ENCODE data around the gene MRPL11.

Gene MRPL11

GRCh38 chr11:66414120-66414934, 24.3 kb downstream of the MRPL11 start:
- Histone ChIP-seq H3K9ac (ENCODE audit: low read length in 2 of 2) (no peak overlapping the region), H3K27ac (ENCODE audit: low read length) (no peak overlapping the region), H3K4me3 (ENCODE audit: low read length in 2 of 2) (peak overlapping the region in 1 of 2 donors; percentile 76), H3K9me3 (ENCODE audit: control insufficient read depth in 2 of 2, low read length in 2 of 2) (no peaks in the 10 kb centered on the region), H3K36me3 (ENCODE audit: control insufficient read depth in 2 of 2, insufficient read depth in 2 of 2, low read length in 2 of 2) (peaks cover 0 to 5% of the 10 kb centered on the region in 2 donors), H3K4me1 (ENCODE audit: control insufficient read depth, insufficient read depth, low read length) (peaks cover 76% of the 10 kb centered on the region), H3K27me3 (ENCODE audit: control insufficient read depth in 1 of 2, insufficient read depth in 2 of 2, low read length in 2 of 2) (peaks cover 0 to 2% of the 10 kb centered on the region in 2 donors)

GRCh38 chr11:66413167-66413566, 25.5 kb downstream of the MRPL11 start:
- peaks cover 67% of the 10 kb centered on the region for H3K4me1 ChIP-seq (ENCODE audit: control insufficient read depth, insufficient read depth, low read length)
- H3K27me3 ChIP-seq (ENCODE audit: control insufficient read depth in 1 of 2, insufficient read depth in 2 of 2, low read length in 2 of 2) = no peaks in the 10 kb centered on the region
- peak overlapping the region; percentile 25 to 76 for H3K4me3 ChIP-seq (ENCODE audit: low read length in 2 of 2)
- peaks cover 0 to 5% of the 10 kb centered on the region in 2 donors for H3K36me3 ChIP-seq (ENCODE audit: control insufficient read depth in 2 of 2, insufficient read depth in 2 of 2, low read length in 2 of 2)
- H3K27ac ChIP-seq (ENCODE audit: low read length) = no peak overlapping the region
- no peak overlapping the region for H3K9ac ChIP-seq (ENCODE audit: low read length in 2 of 2)
- H3K9me3 ChIP-seq (ENCODE audit: control insufficient read depth in 2 of 2, low read length in 2 of 2) = no peaks in the 10 kb centered on the region

DNA sequence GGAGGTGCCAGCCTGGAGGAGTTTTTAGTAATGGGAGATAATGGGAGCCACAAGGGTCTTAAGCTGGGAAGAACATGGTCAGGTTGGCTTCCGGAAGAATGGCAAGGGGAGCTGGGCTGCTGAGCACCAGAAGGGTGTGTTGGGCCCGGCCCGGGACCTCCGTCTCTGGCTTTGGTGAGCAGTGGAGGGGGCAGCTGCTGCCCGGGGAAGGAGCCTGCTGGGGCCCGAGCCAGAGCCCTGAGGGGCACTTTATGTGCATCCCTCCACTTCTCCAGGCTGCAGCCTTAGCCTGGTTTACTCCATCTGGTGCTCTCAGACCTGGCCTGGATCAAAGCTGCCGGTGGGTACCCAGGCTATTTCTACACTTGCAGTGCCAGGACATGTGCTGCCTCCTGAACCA, 26.5 kb downstream of the MRPL11 start:
- no peaks in the 10 kb centered on the region for H3K27me3 ChIP-seq (ENCODE audit: control insufficient read depth in 1 of 2, insufficient read depth in 2 of 2, low read length in 2 of 2)
- peak overlapping the region; percentile 66 to 76 for H3K4me3 ChIP-seq (ENCODE audit: low read length in 2 of 2)
- H3K4me1 ChIP-seq (ENCODE audit: control insufficient read depth, insufficient read depth, low read length) = peaks cover 58% of the 10 kb centered on the region
- peak overlapping the region; percentile 24 for H3K27ac ChIP-seq (ENCODE audit: low read length)
- H3K9me3 ChIP-seq (ENCODE audit: control insufficient read depth in 2 of 2, low read length in 2 of 2) = no peaks in the 10 kb centered on the region
- peaks cover 0 to 5% of the 10 kb centered on the region in 2 donors for H3K36me3 ChIP-seq (ENCODE audit: control insufficient read depth in 2 of 2, insufficient read depth in 2 of 2, low read length in 2 of 2)
- H3K9ac ChIP-seq (ENCODE audit: low read length in 2 of 2) = peak overlapping the region in 1 of 2 donors; percentile 9

- Histone ChIP-seq H3K9me3 (ENCODE audit: control insufficient read depth in 2 of 2, low read length in 2 of 2) (no peaks in the 10 kb centered on the region), H3K27me3 (ENCODE audit: control insufficient read depth in 1 of 2, insufficient read depth in 2 of 2, low read length in 2 of 2) (no peaks in the 10 kb centered on the region), H3K4me1 (ENCODE audit: control insufficient read depth, insufficient read depth, low read length) (peaks cover 58% of the 10 kb centered on the region), H3K4me3 (ENCODE audit: low read length in 2 of 2) (peak overlapping the region; percentile 66 to 76), H3K36me3 (ENCODE audit: control insufficient read depth in 2 of 2, insufficient read depth in 2 of 2, low read length in 2 of 2) (peaks cover 0 to 5% of the 10 kb centered on the region in 2 donors), H3K9ac (ENCODE audit: low read length in 2 of 2) (peak overlapping the region; percentile 29 to 38), H3K27ac (ENCODE audit: low read length) (peak overlapping the region; percentile 92)
These were observed 27.3 kb downstream of the MRPL11 start for GRCh38 chr11:66411323-66411722.

GRCh38 chr11:66410191-66410590, 28.5 kb downstream of the MRPL11 start:
- H3K27ac ChIP-seq (ENCODE audit: low read length) = peak overlapping the region; percentile 92
- no peaks in the 10 kb centered on the region for H3K9me3 ChIP-seq (ENCODE audit: control insufficient read depth in 2 of 2, low read length in 2 of 2)
- H3K36me3 ChIP-seq (ENCODE audit: control insufficient read depth in 2 of 2, insufficient read depth in 2 of 2, low read length in 2 of 2) = peaks cover 0 to 5% of the 10 kb centered on the region in 2 donors
- H3K4me3 ChIP-seq (ENCODE audit: low read length in 2 of 2) = peak overlapping the region; percentile 66 to 76
- H3K27me3 ChIP-seq (ENCODE audit: control insufficient read depth in 1 of 2, insufficient read depth in 2 of 2, low read length in 2 of 2) = no peaks in the 10 kb centered on the region
- peak overlapping the region; percentile 17 to 29 for H3K9ac ChIP-seq (ENCODE audit: low read length in 2 of 2)
- H3K4me1 ChIP-seq (ENCODE audit: control insufficient read depth, insufficient read depth, low read length) = peaks cover 58% of the 10 kb centered on the region

- H3K9me3 ChIP-seq (ENCODE audit: control insufficient read depth in 2 of 2, low read length in 2 of 2) = no peaks in the 10 kb centered on the region
- H3K4me3 ChIP-seq (ENCODE audit: low read length in 2 of 2) = peak overlapping the region; percentile 66 to 76
- H3K36me3 ChIP-seq (ENCODE audit: control insufficient read depth in 2 of 2, insufficient read depth in 2 of 2, low read length in 2 of 2) = peaks cover 0 to 3% of the 10 kb centered on the region in 2 donors
- peak overlapping the region; percentile 74 to 76 for H3K9ac ChIP-seq (ENCODE audit: low read length in 2 of 2)
- H3K27ac ChIP-seq (ENCODE audit: low read length) = peak overlapping the region; percentile 92
- peaks cover 49% of the 10 kb centered on the region for H3K4me1 ChIP-seq (ENCODE audit: control insufficient read depth, insufficient read depth, low read length)
- no peaks in the 10 kb centered on the region for H3K27me3 ChIP-seq (ENCODE audit: control insufficient read depth in 1 of 2, insufficient read depth in 2 of 2, low read length in 2 of 2)
These were observed 29.4 kb downstream of the MRPL11 start for GRCh38 chr11:66409226-66409625.

DNA sequence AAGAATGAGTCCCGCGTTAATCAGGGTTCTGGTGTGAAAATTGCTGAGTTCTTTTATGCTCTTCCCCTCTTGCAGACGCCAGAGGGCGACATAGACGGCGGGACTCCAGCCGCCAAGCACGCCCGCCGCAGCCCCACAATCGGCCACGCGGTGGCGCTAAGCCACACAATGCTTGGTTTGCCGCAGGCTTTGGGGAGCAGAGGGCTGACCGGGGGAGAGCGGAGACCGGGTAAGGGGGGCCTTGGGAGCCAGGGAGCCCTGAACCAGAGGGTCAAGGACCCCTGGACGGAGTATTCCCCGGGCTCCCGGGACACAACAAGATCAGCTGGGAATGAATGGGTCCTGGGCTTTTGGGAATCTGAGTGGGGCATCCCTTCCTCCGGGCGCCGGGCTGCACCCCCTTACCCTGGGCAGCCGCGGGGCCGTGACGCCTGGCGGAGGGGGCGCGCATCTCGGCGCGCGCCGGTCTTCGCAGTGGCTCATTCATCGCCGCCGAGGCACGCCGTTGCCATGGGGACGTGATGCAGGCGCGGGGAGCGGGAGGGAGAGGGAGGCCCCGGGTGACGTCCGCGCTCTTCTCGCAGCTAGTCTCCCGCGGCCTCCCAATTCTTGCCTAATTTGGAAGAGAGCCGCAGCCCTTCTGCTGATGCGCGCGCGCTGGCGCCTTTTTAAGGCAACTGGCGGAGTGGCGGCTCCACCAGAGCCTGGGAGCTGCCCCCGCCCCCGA, 30.0 kb downstream of the MRPL11 start:
- Histone ChIP-seq H3K36me3 (ENCODE audit: control insufficient read depth in 2 of 2, insufficient read depth in 2 of 2, low read length in 2 of 2) (peaks cover 0 to 3% of the 10 kb centered on the region in 2 donors), H3K27ac (ENCODE audit: low read length) (peak overlapping the region; percentile 92), H3K9me3 (ENCODE audit: control insufficient read depth in 2 of 2, low read length in 2 of 2) (no peaks in the 10 kb centered on the region), H3K9ac (ENCODE audit: low read length in 2 of 2) (peak overlapping the region; percentile 66 to 74), H3K4me3 (ENCODE audit: low read length in 2 of 2) (peak overlapping the region; percentile 50 to 72), H3K4me1 (ENCODE audit: control insufficient read depth, insufficient read depth, low read length) (peaks cover 43% of the 10 kb centered on the region), H3K27me3 (ENCODE audit: control insufficient read depth in 1 of 2, insufficient read depth in 2 of 2, low read length in 2 of 2) (no peaks in the 10 kb centered on the region)

DNA sequence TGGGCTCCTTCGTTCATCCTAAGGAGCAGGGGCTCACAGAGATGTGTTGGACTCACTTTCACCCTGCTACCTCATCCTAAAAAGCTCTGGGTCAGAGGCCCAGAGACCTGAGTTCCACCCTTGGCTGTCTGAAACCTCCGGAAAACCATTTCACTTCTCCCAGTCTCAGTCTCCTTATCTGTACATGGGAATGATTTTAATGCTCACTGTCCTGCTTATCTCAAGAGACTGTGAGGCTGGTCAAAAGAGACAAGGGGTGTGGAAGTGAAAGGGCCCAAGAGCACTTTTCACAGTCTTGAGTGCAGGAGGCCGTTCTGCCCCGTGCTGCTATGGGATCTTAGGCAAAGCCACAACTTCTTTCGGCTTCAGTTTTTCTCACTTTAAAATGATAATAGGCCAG, 31.0 kb downstream of the MRPL11 start:
- no peaks in the 10 kb centered on the region for H3K36me3 ChIP-seq (ENCODE audit: control insufficient read depth in 2 of 2, insufficient read depth in 2 of 2, low read length in 2 of 2)
- no peak overlapping the region for H3K27ac ChIP-seq (ENCODE audit: low read length)
- no peak overlapping the region for H3K4me3 ChIP-seq (ENCODE audit: low read length in 2 of 2)
- peaks cover 33% of the 10 kb centered on the region for H3K4me1 ChIP-seq (ENCODE audit: control insufficient read depth, insufficient read depth, low read length)
- H3K9me3 ChIP-seq (ENCODE audit: control insufficient read depth in 2 of 2, low read length in 2 of 2) = no peaks in the 10 kb centered on the region
- H3K9ac ChIP-seq (ENCODE audit: low read length in 2 of 2) = no peak overlapping the region
- no peaks in the 10 kb centered on the region for H3K27me3 ChIP-seq (ENCODE audit: control insufficient read depth in 1 of 2, insufficient read depth in 2 of 2, low read length in 2 of 2)

DNA sequence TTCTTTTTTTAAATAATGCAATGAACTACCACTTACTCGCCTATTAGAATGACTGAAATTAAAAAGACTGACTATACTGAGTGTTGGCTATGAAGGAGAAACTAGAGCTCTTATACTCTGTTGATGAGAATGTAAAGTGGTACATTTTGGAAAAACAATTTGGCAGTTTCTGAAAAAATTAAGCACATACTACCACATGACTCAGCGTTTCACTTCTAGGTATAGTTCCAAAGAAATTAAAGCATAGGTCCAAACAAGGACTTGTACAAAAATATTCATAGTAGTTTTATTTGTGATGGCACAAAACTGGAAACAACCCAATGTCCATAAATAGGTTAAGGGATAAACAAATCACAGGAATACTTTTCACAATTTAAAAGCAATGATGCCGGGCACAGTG, 44.7 kb downstream of the MRPL11 start:
- Histone ChIP-seq H3K9ac (ENCODE audit: low read length in 2 of 2) (no peak overlapping the region), H3K4me1 (ENCODE audit: control insufficient read depth, insufficient read depth, low read length) (no peaks in the 10 kb centered on the region), H3K27me3 (ENCODE audit: control insufficient read depth in 1 of 2, insufficient read depth in 2 of 2, low read length in 2 of 2) (peaks cover 2% of the 10 kb centered on the region in 2 donors), H3K27ac (ENCODE audit: low read length) (no peak overlapping the region), H3K4me3 (ENCODE audit: low read length in 2 of 2) (no peak overlapping the region), H3K36me3 (ENCODE audit: control insufficient read depth in 2 of 2, insufficient read depth in 2 of 2, low read length in 2 of 2) (no peaks in the 10 kb centered on the region), H3K9me3 (ENCODE audit: control insufficient read depth in 2 of 2, low read length in 2 of 2) (no peaks in the 10 kb centered on the region)

- peaks cover 2% of the 10 kb centered on the region for H3K4me1 ChIP-seq (ENCODE audit: control insufficient read depth, insufficient read depth, low read length)
- no peak overlapping the region for H3K27ac ChIP-seq (ENCODE audit: low read length)
- H3K9ac ChIP-seq (ENCODE audit: low read length in 2 of 2) = no peak overlapping the region
- no peaks in the 10 kb centered on the region for H3K36me3 ChIP-seq (ENCODE audit: control insufficient read depth in 2 of 2, insufficient read depth in 2 of 2, low read length in 2 of 2)
- H3K4me3 ChIP-seq (ENCODE audit: low read length in 2 of 2) = no peak overlapping the region
- H3K9me3 ChIP-seq (ENCODE audit: control insufficient read depth in 2 of 2, low read length in 2 of 2) = no peaks in the 10 kb centered on the region
- peaks cover 2% of the 10 kb centered on the region in 2 donors for H3K27me3 ChIP-seq (ENCODE audit: control insufficient read depth in 1 of 2, insufficient read depth in 2 of 2, low read length in 2 of 2)
These were observed 47.3 kb downstream of the MRPL11 start for GRCh38 chr11:66391322-66391721.

Measured in stomach smooth muscle (tissue), 2 donors.